HepG2 (cell line): ENCODE data around the gene NFATC3. TPM values are rescaled to one million over a fixed set of nuclear protein-coding genes. Genes with fewer than 3 reads are reported as not detected.

Source experiments
- AHDC1 ChIP-seq: sonication (generic); formaldehyde crosslinking; IDR thresholded peaks from 2 replicates; pipeline ENCODE4 v1.5.1; 2020; ENCODE audit warnings: mild to moderate bottlenecking, missing genetic modification reagents, borderline replicate concordance
- CSRNP1 ChIP-seq: sonication (generic); formaldehyde crosslinking; IDR thresholded peaks from 2 replicates; pipeline ENCODE4 v1.8.1; 2023; ENCODE audit warnings: mild to moderate bottlenecking, missing genetic modification reagents
- ETV6 ChIP-seq: sonication (generic); formaldehyde crosslinking; conservative IDR thresholded peaks from 2 replicates; pipeline ENCODE4 v1.4.0; 2020; ENCODE audit warnings: missing genetic modification reagents
- GPBP1L1 ChIP-seq: sonication (generic); formaldehyde crosslinking; IDR thresholded peaks from 2 replicates; pipeline ENCODE4 v1.5.0; 2020; ENCODE audit warnings: mild to moderate bottlenecking, missing genetic modification reagents
- MAZ ChIP-seq, 2 experiments: sonication (generic) in 1 of 2; formaldehyde crosslinking in 1 of 2; IDR thresholded peaks; 2 replicates each; pipeline versions ENCODE4 v1.5.0 to v1.6.1; 2012 to 2020; ENCODE audit warnings: low read depth in 2 of 2, mild to moderate bottlenecking in 2 of 2, borderline replicate concordance in 1 of 2, improper control_type of control experiment in 1 of 2, low read length in 1 of 2, missing genetic modification reagents in 1 of 2, moderate library complexity in 1 of 2
- MEIS1 ChIP-seq: sonication (generic); formaldehyde crosslinking; IDR thresholded peaks from 2 replicates; pipeline ENCODE4 v1.9.0; 2021; ENCODE audit warnings: mild to moderate bottlenecking, missing genetic modification reagents, moderate library complexity, borderline replicate concordance
- ZNF17 ChIP-seq: sonication (generic); formaldehyde crosslinking; IDR thresholded peaks from 2 replicates; pipeline ENCODE4 v1.5.0; 2020; ENCODE audit warnings: mild to moderate bottlenecking, missing genetic modification reagents
- ZNF646 ChIP-seq: sonication (generic); formaldehyde crosslinking; IDR thresholded peaks from 2 replicates; pipeline ENCODE4 v1.9.0; 2021; ENCODE audit warnings: mild to moderate bottlenecking, missing genetic modification reagents
- ZNF670 ChIP-seq: sonication (generic); formaldehyde crosslinking; IDR thresholded peaks from 2 replicates; pipeline ENCODE4 v1.8.0; 2022; ENCODE audit warnings: mild to moderate bottlenecking, missing genetic modification reagents, borderline replicate concordance
- ZNF704 ChIP-seq: sonication (generic); formaldehyde crosslinking; IDR thresholded peaks from 2 replicates; pipeline ENCODE4 v1.8.1; 2023; ENCODE audit warnings: mild to moderate bottlenecking, inconsistent platforms, moderate library complexity, missing genetic modification reagents, borderline replicate concordance
- polyA plus RNA-seq, 8 experiments: library from polyadenylated mRNA; depleted of rRNA in 3 of 8; stranded (reverse) in 7 of 8; unstranded in 1 of 8; fragments of >200 nt; fragmentation: Illumina TruSeq in 4 of 8; extraction: Trizol in 4 of 8; gene quantifications; 2 replicates each; pipeline versions ENCODE4 v1.2.1 to v1.2.3, GENCODE V29; 2011 to 2016; ENCODE audit warnings: low read depth in 4 of 8, missing spikeins in 1 of 8, mixed read lengths in 1 of 8; ENCODE audit not compliant: insufficient read depth in 1 of 8
- total RNA-seq, 5 experiments: library from RNA; depleted of rRNA; stranded (reverse); fragments of >200 nt; fragmentation: Illumina TruSeq; extraction: Trizol; gene quantifications; 2 replicates each; pipeline ENCODE4 v1.2.3, GENCODE V29; 2016; ENCODE audit warnings: low read depth in 1 of 5

NFATC3 gene
- total and polyA plus RNA-seq, 2 of the 13 experiments (the other 11 are each of a cell fraction or from before 2014, with no cell fraction given): 52.6 to 62.7 TPM

GRCh38 chr16:68083861-68084503, 1.2 kb upstream of the NFATC3 start (continued):
- peak; percentile 85; the same call in 1 of the 2 replicates for TF ChIP-seq ZNF670
- TF ChIP-seq ZNF704 (CRISPR knock-in tag): no peak
- TF ChIP-seq ZNF646 (CRISPR knock-in tag): no peak
- no peak for TF ChIP-seq GPBP1L1 (CRISPR knock-in tag)
- no peak for TF ChIP-seq ETV6
- TF ChIP-seq MAZ (IDR thresholded peaks at IDR 0.05; ENCODE audit: borderline replicate concordance, low read depth, low read length): no peak
- TF ChIP-seq MAZ (CRISPR knock-in tag; IDR thresholded peaks at IDR 0.05; ENCODE audit: low read depth): no peak
- TF ChIP-seq ZNF17 (CRISPR knock-in tag): no peak
- TF ChIP-seq AHDC1 (CRISPR knock-in tag): peak; percentile 17; the same call in 1 of the 2 replicates
- TF ChIP-seq CSRNP1: no peak
- TF ChIP-seq MEIS1: no peak
